Fibroblast of skin of right biceps (primary cell): ENCODE measurements around the gene WDR38.

Experiments used
- DNase-seq: peaks from one replicate; pipeline ENCODE4 v3.0.0-alpha.2; 2013

Gene WDR38

GRCh38 chr9:124852829-124853531 lies at the start of gene WDR38:
WDR38 (plus strand) TSS chr9:124853460; CDS start chr9:124853532, 72 bp downstream.
- DNase-seq = peak; percentile 69

GRCh38 chr9:124803911-124804310 lies 49.3 kb upstream of the WDR38 start:
- DNase-seq = no peak

- DNase-seq = no peak
Observed at GRCh38 chr9:124805186-124805585, 48.1 kb upstream of the WDR38 start.

GRCh38 chr9:124808246-124808956 lies 44.9 kb upstream of the WDR38 start:
- DNase-seq = no peak

- no peak for DNase-seq
Observed at GRCh38 chr9:124809211-124809610, 44.0 kb upstream of the WDR38 start.

- DNase-seq = no peak
Observed at GRCh38 chr9:124809741-124810500, 43.3 kb upstream of the WDR38 start.

GRCh38 chr9:124810663-124811355 lies 42.5 kb upstream of the WDR38 start:
- peak; percentile 89 for DNase-seq

- peak; percentile 99 for DNase-seq
Observed at GRCh38 chr9:124812441-124812876, 40.8 kb upstream of the WDR38 start.

GRCh38 chr9:124813041-124813440 lies 40.2 kb upstream of the WDR38 start:
- no peak for DNase-seq

- DNase-seq = no peak
Observed at GRCh38 chr9:124813501-124814163, 39.6 kb upstream of the WDR38 start.

- no peak for DNase-seq
Observed at GRCh38 chr9:124814164-124814535, 39.1 kb upstream of the WDR38 start.

GRCh38 chr9:124815601-124816000 lies 37.7 kb upstream of the WDR38 start:
- no peak for DNase-seq

GRCh38 chr9:124818431-124819281 lies 34.6 kb upstream of the WDR38 start:
- DNase-seq = no peak

- DNase-seq = no peak
Observed at GRCh38 chr9:124820698-124821623, 32.3 kb upstream of the WDR38 start.

- DNase-seq = no peak
Observed at GRCh38 chr9:124828489-124829333, 24.5 kb upstream of the WDR38 start.

- no peak for DNase-seq
Observed at GRCh38 chr9:124829334-124829669, 24.0 kb upstream of the WDR38 start.

GRCh38 chr9:124830593-124830992 lies 22.7 kb upstream of the WDR38 start:
- no peak for DNase-seq

- DNase-seq = no peak
Observed at GRCh38 chr9:124831642-124832364, 21.5 kb upstream of the WDR38 start.

GRCh38 chr9:124834591-124834990 lies 18.7 kb upstream of the WDR38 start:
- DNase-seq = peak; percentile 82
